ENCODE measurements around the gene CRELD2. TPM values are rescaled to one million over a fixed set of nuclear protein-coding genes. Genes with fewer than 3 reads are reported as not detected.

The CRELD2 gene
- total RNA-seq, 1 donor from 2014 or later, result 44.3 TPM

DNA sequence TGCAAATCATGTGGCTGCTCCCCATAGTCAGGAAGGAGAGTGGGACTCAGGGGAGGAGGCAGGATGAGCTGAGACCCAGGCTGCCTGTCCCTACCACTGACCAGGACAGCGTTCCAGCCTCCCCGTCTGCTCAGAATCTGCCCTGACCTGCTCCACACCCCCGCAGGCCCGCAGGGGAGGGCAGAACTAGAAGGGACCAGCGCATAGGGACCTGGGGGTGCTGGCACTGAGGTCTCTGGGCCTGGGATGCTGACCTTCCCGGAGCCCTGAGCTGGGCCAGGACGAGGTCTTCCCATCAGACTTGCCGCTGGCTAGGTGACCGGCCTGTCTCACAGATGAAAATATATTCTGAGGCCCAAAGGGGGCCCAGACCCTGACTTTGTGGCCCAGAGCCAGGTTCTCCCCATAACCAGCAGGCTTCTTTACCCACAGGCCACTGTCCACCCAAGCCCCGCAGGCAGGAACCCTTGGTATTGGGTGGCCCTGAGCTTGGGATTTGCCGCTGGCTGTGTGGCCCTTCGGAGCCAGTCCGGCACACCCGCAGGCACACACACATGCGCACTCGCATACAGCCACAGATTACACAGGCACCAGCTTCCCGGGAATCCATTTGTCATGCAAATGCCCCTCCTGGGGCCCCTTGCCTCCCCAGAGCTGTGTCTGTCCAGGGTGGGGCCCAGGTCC is 28.3 kb downstream of the CRELD2 start:
- H3K4me3 Mint-ChIP-seq (ENCODE audit: unreplicated experiment), result no peak overlapping the region
- H3K27ac Mint-ChIP-seq (ENCODE audit: unreplicated experiment), result no peak overlapping the region
- H3K9me3 Mint-ChIP-seq (ENCODE audit: low read depth), result no peaks in the 10 kb centered on the region
- no peaks in the 10 kb centered on the region for H3K27me3 Mint-ChIP-seq (ENCODE audit: low read depth)
- TF ChIP-seq, protein P1, sequence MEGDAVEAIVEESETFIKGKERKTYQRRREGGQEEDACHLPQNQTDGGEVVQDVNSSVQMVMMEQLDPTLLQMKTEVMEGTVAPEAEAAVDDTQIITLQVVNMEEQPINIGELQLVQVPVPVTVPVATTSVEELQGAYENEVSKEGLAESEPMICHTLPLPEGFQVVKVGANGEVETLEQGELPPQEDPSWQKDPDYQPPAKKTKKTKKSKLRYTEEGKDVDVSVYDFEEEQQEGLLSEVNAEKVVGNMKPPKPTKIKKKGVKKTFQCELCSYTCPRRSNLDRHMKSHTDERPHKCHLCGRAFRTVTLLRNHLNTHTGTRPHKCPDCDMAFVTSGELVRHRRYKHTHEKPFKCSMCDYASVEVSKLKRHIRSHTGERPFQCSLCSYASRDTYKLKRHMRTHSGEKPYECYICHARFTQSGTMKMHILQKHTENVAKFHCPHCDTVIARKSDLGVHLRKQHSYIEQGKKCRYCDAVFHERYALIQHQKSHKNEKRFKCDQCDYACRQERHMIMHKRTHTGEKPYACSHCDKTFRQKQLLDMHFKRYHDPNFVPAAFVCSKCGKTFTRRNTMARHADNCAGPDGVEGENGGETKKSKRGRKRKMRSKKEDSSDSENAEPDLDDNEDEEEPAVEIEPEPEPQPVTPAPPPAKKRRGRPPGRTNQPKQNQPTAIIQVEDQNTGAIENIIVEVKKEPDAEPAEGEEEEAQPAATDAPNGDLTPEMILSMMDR (IDR thresholded peaks at IDR 0.05), result no peak
- H3K4me1 Mint-ChIP-seq (ENCODE audit: low read depth), result peaks cover 2% of the 10 kb centered on the region
- no peak for DNase-seq (ENCODE audit: low spot score)
- H3K36me3 Mint-ChIP-seq (ENCODE audit: low read depth), result no peaks in the 10 kb centered on the region

GRCh38 chr22:49947296-49947622 is 28.8 kb downstream of the CRELD2 start:
- TF ChIP-seq, protein P1 (IDR thresholded peaks at IDR 0.05), result no peak
- Mint-ChIP-seq H3K36me3 (ENCODE audit: low read depth) (no peaks in the 10 kb centered on the region), H3K4me1 (ENCODE audit: low read depth) (peaks cover 7% of the 10 kb centered on the region), H3K9me3 (ENCODE audit: low read depth) (no peaks in the 10 kb centered on the region), H3K27ac (ENCODE audit: unreplicated experiment) (no peak overlapping the region), H3K4me3 (ENCODE audit: unreplicated experiment) (no peak overlapping the region), H3K27me3 (ENCODE audit: low read depth) (no peaks in the 10 kb centered on the region)
- no peak for DNase-seq (ENCODE audit: low spot score)

DNA sequence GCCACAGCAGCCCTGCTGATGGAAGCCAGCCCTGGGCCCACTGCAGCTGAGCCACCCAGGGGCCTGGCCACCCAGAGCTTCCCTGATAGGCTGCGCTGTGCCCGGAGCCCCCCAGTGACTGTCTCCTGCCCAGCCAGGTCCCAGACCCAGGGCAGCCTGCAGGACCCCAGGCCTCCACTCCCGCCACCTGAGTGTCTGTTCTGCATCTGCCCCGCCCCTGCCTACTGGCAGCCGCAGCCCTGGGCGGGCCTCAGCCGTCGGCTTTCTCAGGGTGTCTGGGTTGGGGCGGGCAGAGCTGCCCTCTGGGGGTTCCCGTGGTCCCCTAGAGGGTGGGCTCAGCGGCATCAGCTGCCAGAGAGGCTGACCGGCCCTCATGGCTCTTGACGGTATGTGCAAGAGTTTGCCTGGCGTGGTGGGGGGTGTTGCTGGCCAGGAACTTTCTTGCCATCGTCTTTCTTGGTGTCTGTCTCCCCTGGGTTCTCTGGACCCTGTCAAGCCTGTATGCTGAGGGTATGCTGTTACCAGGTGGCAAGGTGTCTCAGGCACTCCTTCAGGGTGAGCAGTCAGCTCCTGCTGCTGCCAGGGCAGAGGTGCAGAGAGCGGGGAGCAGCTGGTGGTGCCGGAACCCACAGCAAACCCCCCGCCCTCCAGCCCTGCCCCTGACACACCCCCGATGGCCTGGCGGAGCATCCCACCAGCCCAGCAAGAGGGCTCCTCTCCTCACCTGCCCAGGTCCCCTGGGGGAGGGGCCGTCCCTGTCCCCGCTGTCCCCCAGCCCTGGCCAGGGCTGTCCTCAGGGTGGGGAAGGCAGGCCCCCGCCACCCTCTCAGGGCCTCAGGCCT is 29.9 kb downstream of the CRELD2 start:
- Mint-ChIP-seq H3K9me3 (ENCODE audit: low read depth) (no peaks in the 10 kb centered on the region), H3K27ac (ENCODE audit: unreplicated experiment) (no peak overlapping the region), H3K4me1 (ENCODE audit: low read depth) (peaks cover 12% of the 10 kb centered on the region), H3K4me3 (ENCODE audit: unreplicated experiment) (no peak overlapping the region), H3K27me3 (ENCODE audit: low read depth) (no peaks in the 10 kb centered on the region), H3K36me3 (ENCODE audit: low read depth) (no peaks in the 10 kb centered on the region)
- TF ChIP-seq, protein P1 (IDR thresholded peaks at IDR 0.05), result no peak
- no peak for DNase-seq (ENCODE audit: low spot score)

- Mint-ChIP-seq H3K27ac (ENCODE audit: unreplicated experiment) (no peak overlapping the region), H3K4me1 (ENCODE audit: low read depth) (peaks cover 12% of the 10 kb centered on the region)
Measured at GRCh38 chr22:49948958-49949913, 30.8 kb downstream of the CRELD2 start.

More at GRCh38 chr22:49948958-49949913, 30.8 kb downstream of the CRELD2 start:
- Mint-ChIP-seq H3K9me3 (ENCODE audit: low read depth) (no peaks in the 10 kb centered on the region), H3K4me3 (ENCODE audit: unreplicated experiment) (no peak overlapping the region), H3K36me3 (ENCODE audit: low read depth) (no peaks in the 10 kb centered on the region), H3K27me3 (ENCODE audit: low read depth) (no peaks in the 10 kb centered on the region)
- TF ChIP-seq, protein P1 (IDR thresholded peaks at IDR 0.05), result no peak
- DNase-seq (ENCODE audit: low spot score), result no peak
